Left forelimb (tissue), 1 donor: ENCODE measurements around the gene PRDM16.

ENCODE experiments used
- DNase-seq: peaks from one replicate; pipeline ENCODE4 v3.0.0-alpha.2; 2018; ENCODE audit warnings: low spot score

The PRDM16 gene

DNA sequence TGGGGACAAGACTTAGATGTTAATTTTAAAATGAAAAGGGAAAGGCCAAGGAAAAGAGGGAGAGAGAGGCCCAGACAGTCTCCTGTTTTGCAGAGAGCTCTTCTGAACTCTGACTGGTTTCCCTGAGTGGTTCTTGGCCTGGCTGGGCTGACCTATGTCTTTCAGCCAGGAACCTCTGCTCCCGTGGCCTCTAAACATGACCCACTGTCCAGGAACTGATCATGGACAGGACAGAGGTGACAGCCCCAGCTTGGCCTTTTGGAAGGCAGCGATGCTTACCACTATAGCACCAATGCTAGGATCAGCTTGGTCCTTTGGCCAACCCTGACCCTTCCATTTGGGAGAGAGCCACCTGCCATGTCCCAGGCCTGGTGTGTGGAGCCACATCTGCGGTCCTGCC lies 55.2 kb downstream of the PRDM16 start:
- no peak for DNase-seq

DNA sequence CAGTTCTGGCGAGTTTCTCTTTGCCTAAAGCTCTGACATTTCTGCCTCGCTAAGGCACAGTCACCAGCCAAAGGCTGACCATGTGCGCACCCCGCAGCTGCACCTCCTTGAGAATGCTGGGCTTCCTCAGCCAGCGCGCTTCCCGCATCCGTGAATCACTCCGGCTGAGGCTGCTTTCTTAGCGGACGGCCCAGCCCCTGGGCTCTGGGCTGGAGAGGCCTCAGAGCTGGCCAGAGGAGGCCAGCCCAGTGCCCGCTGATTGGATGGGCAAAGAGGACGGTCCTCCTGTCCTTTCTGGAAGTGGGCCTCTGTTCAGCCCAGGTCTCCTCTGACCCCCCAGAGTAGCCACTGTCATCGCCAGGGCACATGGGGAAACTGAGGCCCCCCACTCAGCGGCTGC lies 56.1 kb downstream of the PRDM16 start:
- no peak for DNase-seq

DNA sequence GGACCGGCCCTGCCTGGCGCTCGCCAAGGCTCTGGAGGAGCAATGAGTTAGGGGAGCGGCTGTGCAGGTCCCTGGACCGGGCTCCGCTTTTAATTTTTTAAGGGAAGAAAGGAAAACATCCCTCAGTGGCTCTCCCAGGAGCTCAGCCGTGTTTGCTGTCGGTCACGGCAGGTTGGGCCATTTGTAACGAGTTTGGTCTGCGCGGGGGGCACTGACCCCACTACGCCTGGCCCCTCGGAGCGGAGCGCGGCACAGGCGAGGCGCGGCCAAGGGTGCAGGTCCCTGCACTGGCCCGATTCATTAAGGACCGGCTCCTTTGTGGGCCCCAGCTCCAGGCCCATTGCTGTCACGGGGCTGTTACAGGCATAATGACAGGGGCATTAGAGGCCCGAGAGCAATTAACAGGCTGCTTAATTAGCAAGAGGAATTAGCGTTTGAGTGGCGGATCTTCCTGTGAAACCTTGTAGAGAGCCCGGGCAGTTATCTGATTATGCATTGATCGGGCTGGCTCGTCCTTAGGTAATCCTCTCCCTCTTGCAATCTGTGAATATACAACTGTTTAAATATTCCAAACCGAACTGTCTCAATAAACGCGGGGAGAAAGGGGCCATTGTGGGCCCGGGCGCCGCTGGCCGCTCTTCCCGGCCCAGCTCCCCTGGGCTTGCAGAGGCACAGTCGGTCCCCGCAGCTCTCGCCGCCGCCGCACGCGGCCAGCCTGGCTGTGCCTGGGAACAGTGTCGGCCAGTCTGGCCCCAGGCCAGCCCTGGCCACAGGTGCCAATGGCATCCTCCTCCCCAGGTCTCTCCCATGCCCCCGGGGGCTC lies 56.8 kb downstream of the PRDM16 start:
- DNase-seq = no peak

DNA sequence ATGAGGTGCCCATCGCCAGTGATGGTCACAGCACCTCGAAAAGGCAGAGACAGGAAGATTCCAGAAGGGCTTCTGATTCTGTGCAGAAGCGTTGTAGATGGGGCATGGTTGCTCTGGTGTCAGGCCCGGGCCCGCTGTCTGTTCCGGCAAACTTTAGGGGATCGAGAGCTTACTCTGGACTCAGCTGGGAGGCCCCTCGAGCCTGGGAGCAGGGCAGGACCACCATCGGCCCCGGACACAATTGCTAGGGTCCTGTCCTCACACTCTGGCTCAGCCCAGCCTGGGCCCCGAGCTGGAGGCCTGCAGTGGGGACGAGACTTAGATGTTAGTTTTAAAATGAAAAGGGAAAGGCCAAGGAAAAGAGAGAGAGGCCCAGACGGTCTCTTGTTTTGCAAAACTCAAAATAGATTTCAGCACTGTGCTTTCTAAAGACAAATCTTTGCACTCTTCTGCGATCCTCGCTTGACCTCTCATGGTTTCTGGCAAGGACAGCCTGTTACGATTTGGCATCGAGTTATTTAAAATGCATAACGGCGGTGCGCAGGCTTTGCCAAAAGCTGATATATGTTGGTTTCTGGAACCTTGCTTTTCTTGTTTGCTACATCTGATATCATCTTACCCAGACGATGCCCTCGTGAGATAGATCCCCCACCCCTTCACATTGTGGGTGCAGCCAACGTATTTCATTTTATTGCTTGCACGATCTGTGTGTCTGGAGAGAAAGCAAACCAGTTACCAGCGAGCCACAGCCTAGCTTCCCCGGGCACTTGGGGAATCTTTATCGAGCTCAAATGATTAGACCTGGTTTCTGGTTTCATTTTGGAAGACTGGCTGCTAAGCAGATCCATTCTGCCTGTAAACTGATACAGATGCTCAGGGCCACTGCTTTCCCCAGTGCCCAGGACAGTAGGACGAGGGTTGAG lies 58.0 kb downstream of the PRDM16 start:
- DNase-seq = no peak

DNA sequence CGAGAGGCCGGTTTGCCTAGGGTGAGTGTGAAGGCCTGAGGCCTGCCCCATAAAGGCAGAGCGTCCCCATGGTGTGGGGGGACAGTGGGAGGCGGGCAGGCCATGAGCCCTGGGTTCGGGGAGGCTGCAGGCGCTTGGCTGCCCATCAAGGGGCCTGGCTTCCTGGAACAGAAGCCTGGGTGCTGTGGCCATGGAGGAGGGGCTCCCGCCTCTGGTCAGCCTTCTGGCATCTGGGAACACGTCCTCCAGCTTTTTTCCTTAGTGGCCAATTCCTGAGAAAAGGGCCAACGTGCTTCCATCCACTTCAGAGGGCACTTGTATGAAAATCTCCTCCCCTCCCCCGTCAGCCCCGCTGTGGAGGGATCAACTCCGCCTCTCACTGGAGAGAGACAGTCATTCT lies 58.7 kb downstream of the PRDM16 start:
- no peak for DNase-seq

DNA sequence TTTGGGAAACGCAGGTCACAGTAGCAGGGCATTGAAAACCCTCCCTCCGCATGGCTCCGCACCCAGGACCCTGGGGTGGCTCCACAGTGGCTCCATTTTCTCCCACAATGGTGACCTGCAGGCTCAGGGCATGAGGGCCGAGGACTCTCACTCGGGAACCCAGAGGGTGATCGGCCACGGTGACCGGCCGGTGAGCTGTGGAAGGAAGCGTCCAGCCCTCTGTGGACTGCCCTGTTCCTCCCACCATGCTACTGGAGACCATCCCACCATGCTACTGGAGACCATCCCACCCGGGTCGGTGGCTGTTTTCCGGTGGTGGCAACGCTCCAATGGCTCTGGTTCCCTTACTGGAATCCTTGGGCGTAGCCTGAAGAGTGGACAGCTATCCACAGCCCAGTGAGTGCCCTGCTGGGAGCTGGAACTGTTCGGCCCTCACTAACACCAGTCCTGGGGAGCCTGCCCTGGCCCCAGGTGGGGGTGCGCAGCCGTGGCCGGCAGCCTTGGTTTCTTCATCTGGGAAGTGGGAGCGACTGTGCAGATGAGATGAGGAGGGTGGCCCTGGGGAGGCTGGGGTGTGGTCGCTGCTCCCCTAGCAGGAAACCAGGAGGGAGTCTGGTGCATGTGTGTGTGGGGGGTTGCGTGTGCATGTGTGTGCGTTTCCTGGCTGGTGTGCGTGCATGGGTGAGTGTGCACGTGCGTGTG lies 59.6 kb downstream of the PRDM16 start:
- DNase-seq = no peak

DNA sequence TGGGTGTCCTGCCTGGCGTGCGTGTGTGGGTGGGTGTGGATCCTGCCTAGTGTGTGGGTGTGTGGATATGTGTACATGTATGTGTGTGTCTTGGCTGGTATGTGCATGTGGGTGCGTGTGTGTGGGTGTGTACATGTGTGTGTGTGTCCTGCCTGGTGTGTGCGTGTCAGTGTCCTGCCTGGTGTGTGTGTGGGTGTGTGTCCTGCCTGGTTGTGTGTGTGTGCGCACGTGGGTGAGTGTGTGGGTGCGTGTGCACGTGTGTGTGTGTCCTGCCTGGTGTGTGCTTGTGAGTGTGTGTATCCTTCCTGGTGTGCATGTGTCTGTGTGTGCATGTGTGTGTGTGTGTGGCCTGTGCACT lies 60.1 kb downstream of the PRDM16 start:
- DNase-seq = no peak

DNA sequence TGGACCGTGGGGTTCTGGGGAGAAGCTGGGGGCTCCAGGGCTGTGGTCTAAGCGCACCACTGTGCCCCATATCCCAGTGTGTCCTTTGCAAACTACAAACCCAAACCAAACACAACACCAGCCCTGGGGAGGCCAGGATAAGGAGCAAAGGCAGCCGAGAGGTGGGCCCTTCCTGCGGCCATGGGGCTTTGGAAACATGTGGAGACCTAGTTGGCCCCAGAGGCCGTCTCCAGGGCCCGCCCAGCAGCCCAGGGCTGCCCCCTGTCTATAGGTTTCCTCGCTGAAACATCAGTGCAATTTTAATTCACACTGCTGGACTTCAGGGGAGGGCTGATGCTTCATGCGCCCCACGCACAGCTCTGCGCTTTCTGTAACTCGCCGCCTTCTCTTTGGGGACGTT lies 61.3 kb downstream of the PRDM16 start:
- no peak for DNase-seq

DNA sequence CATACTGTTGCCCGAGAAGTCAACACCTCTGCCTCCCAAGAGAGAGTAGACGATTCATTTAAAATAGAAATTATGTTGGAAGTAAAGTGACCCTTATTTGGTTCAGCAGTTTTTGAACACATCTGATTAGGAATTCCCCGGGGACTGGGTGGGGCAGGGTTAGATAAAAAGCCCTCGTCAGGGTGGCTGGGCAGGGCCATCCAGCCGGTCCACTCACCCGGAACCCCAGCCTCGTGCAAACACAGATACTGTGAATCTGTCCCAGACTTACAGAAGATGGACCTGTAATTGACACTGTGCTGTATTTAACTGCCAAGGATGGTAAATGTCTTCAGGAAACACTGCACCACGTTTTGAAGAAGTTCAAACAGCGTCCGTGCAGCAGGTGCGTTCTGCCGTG lies 63.7 kb downstream of the PRDM16 start:
- no peak for DNase-seq

DNA sequence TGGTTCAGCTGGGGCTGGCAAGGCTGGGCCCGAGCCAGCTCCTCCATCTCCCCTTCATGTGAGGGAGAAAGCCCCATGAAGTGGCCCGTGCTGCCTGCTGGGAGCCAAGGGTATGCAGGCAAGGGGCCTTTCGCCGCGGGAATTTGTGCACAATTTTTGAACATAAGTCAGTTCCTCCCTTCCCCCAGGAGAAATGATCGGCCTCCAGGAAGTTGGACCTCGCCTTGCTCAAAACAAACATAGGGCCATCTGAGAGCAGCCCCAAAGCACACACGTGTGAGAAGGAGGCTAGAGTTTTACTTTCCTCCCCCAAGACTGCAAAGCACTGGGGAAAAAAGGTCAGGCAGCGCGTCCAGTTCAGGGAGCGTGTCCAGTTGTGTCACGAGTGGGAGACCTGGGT lies 64.7 kb downstream of the PRDM16 start:
- no peak for DNase-seq

DNA sequence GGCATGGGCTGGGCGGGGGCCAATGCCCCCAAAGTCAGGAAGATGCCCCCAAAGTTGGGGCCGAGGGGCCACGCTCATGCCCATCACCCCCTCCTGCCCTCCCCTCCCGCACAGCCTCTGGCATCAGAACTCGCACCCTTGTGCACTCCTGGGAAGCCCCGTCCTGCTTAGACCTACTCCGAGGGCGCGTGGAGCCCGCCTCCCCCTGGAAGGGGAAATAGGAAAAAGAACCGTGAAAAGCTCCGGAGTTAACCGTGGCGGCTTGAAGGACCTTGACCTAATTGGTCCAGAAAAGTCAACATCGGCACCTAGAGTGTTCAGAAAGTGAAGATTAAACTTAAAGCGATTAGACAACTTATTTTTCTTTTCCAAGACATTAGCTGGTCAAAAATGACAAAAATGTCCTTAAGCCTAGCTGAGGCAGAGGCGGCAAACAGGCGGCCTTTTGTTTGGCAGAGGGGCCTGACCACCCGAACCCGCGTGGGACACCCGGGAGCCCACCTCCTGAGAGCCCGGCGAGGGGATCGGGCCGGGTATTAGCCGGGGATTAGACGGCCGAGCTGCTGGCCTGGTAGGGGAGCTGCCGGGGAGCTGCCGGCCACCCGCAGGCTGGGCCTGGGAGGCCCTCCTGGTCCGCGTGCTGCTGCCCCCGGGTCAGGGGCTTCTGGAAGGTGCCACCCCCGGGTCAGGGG lies 65.5 kb downstream of the PRDM16 start:
- DNase-seq = no peak

DNA sequence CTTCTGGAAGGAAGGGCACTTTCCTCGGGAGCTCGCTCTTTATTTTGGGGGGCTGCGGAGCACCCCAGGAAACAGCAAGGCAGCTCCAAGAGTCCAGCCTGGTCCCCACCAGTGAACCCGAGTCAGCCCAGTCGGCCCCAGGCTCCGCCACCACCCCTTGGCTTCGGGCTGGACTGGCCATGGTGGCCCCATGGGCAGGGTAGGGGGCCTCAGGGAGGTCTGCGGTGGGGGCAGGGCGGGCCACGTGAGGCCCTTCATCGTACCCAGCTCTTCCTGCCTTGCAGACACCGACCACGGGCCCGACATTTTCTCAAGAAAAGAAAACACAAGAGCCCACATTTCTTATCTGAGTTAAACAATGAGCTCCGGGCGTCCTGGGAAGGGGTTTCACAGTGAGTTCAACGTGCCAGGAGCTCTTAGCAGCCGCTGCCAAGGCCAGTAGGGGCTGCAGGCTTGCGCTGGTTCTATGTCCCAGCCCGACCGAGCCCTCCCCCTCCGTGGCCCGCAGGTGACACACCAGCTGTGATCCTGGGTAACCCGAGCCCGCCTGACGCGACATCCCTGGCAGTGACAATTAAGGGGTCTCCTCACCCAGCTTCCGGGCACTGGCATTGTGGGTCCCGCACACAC lies 66.2 kb downstream of the PRDM16 start:
- no peak for DNase-seq

DNA sequence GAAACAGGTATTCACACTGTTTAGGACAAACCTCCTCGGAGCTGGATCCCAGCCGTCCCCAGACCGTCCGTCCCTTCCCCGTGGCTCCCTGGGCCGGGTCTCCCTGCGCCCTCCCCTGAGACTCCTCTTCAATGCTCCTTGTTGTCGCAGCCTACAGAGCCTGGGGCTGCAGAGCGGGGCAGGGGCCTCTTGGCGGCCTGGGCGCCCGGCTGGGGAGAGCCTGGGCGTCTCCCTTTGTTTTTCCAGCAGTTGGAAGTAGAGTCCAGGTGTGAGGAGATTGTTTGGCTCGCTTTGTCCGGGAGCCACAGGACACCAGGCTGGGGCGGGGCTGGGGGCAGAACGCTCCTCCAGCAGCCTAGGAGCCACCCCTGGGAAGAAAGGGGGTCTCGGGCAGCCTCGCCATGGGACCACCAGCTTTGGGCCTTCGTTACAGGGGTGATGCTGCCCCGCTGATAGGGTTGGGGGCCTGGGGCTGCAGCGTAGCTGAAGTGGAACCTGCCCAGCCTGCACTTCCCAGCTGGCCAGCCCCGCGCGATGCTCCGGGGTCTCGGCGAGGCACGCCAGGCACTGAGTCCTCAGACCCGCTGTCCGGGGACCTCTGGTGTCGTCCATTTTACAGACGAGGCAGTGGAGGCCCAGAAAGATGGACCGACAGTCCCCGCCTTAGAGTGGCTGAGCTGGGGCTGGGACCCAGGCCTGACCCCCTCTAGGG lies 66.9 kb downstream of the PRDM16 start:
- DNase-seq = no peak

DNA sequence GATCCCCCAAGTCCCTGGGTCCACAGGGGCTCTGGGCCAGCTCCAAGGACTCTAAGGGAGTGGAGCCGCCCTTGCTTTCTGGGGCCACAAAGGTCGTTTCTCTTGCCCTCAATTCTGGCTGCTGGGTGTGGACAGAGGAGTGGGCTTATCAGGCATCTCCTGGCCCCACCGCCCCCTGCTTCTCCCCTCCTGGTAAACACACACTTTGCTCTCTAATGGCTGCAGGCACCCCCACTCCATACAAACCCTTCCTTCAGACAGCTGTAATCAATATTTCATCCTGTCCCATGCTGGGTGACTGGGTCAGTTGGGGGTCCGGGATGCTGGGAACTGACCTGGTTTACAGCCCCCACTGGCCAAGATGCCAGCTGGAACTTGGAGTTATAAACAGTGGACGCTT lies 67.5 kb downstream of the PRDM16 start:
- DNase-seq = no peak

DNA sequence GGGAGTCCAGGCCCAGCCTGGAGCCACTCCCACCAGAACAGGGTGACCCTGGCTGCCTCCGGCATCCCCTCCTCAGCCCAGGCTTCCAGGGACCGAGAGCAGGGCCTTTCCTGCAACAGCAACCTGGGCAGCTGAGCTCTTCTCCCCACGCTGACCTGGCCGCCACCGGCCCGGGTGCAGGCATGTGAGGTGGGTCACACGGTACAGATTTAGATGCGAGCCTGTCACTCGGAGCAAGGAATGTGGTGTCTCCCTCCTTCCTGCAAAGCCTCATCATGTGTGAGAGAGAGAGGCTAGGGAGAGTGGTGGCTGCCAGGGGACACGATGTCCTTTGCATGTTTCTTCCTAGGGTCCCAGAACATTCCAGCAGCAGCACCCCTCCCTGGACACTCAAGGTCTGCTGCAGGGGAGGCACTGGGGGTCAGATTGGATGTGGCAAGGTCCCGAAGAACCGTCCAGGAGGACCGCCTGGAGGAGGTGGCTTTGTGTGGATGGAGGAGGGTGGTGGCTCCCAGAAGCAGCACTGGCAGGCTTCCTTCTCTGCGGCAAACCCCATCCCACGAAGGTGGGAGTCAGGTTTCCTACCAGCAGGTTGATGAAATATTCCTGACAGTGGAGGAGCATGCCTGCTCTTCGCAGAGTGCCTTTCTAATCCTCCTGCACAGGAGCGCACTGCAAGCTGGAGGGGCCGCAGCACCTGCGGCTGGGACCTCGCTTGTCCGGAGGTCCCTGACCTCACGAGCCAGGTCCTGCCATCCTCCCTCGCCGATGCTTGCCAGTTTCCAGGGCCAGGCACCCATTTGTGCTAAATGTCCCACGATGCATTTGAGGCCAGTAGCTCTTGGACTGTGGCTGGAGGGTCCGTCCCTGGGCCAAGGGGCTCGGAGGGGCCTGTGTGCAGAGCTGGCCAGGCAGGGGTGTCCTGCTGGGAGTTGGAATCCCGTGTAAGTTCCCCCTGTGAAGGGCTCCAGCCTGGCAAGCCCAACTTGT lies 68.4 kb downstream of the PRDM16 start:
- DNase-seq = no peak

DNA sequence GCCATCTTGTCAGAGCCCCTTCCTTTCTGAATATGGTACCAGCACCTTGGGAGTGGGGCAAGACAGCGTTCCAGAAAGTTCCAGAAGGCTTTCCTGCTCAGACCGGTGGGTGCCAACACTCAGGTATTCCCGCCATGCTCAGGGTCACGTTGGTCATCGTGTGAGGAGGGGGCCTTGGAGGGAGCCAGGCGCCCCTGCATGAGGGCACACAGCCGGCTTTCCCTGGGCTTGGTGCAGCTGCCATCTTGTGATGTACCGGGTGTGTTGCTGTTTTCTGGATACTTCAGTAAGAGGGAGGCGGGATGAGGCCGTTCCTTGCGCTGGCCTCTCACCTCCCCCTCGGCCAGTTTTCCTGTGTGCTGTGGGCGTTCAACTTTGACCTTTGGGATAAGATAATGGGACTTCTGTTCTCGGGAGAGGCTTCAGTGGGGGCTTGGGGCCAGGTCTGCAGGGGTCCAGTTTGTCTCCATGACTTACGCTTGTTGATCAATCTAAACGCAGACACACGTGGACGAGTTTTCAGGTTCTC lies 69.7 kb downstream of the PRDM16 start:
- no peak for DNase-seq

DNA sequence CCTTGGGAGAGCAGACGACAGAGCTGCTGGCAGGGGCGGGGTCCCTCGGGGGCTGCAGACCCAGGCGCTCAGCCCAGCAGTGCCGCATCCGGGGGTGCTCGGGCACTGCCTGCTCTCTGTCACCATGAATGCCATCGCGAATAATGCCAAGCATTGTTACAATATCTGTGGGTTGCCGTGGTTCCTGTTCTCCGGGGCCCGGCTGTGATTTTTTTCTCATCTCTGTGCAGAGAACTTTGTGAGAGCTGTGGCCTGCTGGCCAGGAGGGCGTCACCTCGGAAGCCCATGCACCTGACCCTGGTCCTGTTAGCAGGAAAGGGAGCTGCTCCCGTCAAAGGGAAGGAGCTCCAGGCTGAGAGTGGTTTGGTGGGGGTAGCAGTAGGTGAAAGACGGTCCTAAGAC lies 70.4 kb downstream of the PRDM16 start:
- DNase-seq = no peak

DNA sequence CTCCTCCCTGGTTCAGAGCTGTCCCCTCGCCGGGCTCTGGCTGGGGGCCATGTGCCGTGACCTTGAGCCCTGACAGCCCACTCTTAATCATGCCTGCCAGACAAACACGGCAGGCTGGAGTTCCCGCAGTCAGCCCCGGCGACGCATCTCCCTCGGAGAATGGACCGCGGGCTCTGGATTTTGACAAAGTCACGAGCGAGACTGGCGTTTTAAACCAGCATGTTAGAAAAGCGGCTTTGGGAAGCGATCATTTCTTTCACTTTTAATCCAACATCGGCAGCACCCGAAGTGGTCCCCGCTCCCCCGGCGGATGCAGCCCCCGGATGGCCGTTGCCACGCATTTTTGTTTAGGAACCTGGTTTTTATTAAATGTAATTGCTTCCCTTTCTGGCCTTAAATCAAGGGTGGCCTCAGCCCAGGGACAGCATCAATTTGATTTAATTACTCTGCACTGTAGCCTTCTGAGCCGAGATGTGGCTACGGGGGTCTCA lies 70.9 kb downstream of the PRDM16 start:
- no peak for DNase-seq

DNA sequence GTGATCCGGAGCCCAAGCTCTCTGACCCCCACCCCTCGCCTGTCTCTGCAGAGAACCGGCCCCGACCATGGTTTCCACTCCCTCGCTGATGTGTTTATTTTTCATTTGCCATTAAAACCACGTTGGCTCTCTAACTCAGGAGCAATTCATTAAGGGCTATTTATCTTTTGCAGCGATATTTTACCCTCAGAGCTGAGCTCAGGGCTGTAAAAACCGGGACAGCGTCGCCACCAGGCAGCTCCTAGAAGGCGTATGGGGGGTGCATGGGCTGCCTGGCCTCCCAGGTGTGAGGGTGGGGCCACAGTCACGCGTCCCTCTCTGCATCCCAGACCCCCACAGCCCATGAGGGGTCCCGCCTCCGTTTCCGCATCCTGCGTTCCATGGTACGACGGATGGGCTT lies 71.4 kb downstream of the PRDM16 start:
- DNase-seq = no peak
